Measurements from ENCODE around the gene TRPC4AP.

- TF ChIP-seq CTCF (IDR thresholded peaks at IDR 0.05) (no peak), POLR2A (IDR thresholded peaks at IDR 0.05) (no peak)
Observed at GRCh38 chr20:35049776-35050352, 42.7 kb downstream of the TRPC4AP start.
